HEK293 (cell line): Measurements from ENCODE around the gene XRN2.

Source experiments
- CTCF ChIA-PET: fragments of 350-600 bp; formaldehyde crosslinking; extraction: SDS; loops from one replicate; lab custom pipeline; 2021; ENCODE audit warnings: antibody characterized with exemption; lab: Yijun Ruan, JAX
- POLR2A ChIA-PET: fragments of 300-600 bp; formaldehyde crosslinking; extraction: SDS; loops from one replicate; lab custom pipeline; 2020; ENCODE audit warnings: antibody characterized with exemption, inconsistent platforms; lab: Yijun Ruan, JAX
- H3K27ac ChIP-seq: fragments of 200-500 bp; sonication (Bioruptor generic); 2 replicates; pipeline ENCODE4 v1.5.1; 2014; ENCODE audit warnings: low read depth, low read length, control low read depth, inconsistent platforms; ENCODE audit errors: extremely low read depth
- H3K36me3 ChIP-seq, 2 experiments: fragments of 200-500 bp in 1 of 2; sonication (Bioruptor generic) in 1 of 2; 1 replicate in 1 of 2; 2 replicates in 1 of 2; pipeline ENCODE4 v1.5.1; 2014 to 2017; ENCODE audit warnings: inconsistent platforms in 2 of 2, low read length in 2 of 2; ENCODE audit not compliant: control insufficient read depth in 2 of 2, insufficient read depth in 1 of 2
- H3K4me1 ChIP-seq: fragments of 200-500 bp; sonication (Bioruptor generic); 2 replicates; pipeline ENCODE4 v1.5.1; 2014; ENCODE audit warnings: mild to moderate bottlenecking, low read length, inconsistent platforms; ENCODE audit not compliant: control insufficient read depth, insufficient read depth
- H3K4me3 ChIP-seq: 2 replicates; pipeline ENCODE4 v1.5.1; 2011; ENCODE audit warnings: low read depth, mild to moderate bottlenecking, control low read depth, low read length, moderate library complexity
- H3K9me3 ChIP-seq: fragments of 200-500 bp; sonication (Bioruptor generic); 2 replicates; pipeline ENCODE4 v1.5.1; 2014; ENCODE audit warnings: low read depth, low read length, inconsistent platforms; ENCODE audit not compliant: control insufficient read depth, insufficient read depth
- HOXD13 ChIP-seq: sonication (generic); formaldehyde crosslinking; IDR thresholded peaks from 2 replicates; pipeline ENCODE4 v1.8.0; 2022; ENCODE audit warnings: missing genetic modification reagents, borderline replicate concordance
- PRDM1 ChIP-seq: fragments of 450-650 bp; formaldehyde crosslinking; IDR thresholded peaks from 2 replicates; pipeline ENCODE4; 2016; ENCODE audit warnings: missing biosample characterization, missing genetic modification characterization
- WT1 ChIP-seq: fragments of 450-650 bp; formaldehyde crosslinking; IDR thresholded peaks from 2 replicates; pipeline ENCODE4 v1.5.1; 2016; ENCODE audit warnings: missing biosample characterization, missing genetic modification characterization
- ZBTB1 ChIP-seq: fragments of 450-650 bp; formaldehyde crosslinking; IDR thresholded peaks from 2 replicates; pipeline ENCODE4 v1.5.1; 2016; ENCODE audit warnings: missing biosample characterization, missing genetic modification characterization
- ZBTB17 ChIP-seq: fragments of 450-650 bp; formaldehyde crosslinking; IDR thresholded peaks from 2 replicates; pipeline ENCODE4 v1.5.1; 2016; ENCODE audit warnings: missing biosample characterization, missing genetic modification characterization
- ZBTB8A ChIP-seq: fragments of 450-650 bp; formaldehyde crosslinking; IDR thresholded peaks from 2 replicates; pipeline ENCODE4 v1.5.1; 2016; ENCODE audit warnings: missing biosample characterization, missing genetic modification characterization
- ZNF157 ChIP-seq: fragments of 450-650 bp; formaldehyde crosslinking; IDR thresholded peaks from 2 replicates; pipeline ENCODE4 v1.5.1; 2016; ENCODE audit warnings: missing biosample characterization, missing genetic modification characterization
- ZNF175 ChIP-seq: fragments of 450-650 bp; formaldehyde crosslinking; IDR thresholded peaks from 2 replicates; pipeline ENCODE4 v1.5.1; 2016; ENCODE audit warnings: missing biosample characterization, missing genetic modification characterization
- ZNF184 ChIP-seq: fragments of 450-650 bp; IDR thresholded peaks from 2 replicates; pipeline ENCODE4 v1.5.1; 2018; ENCODE audit warnings: missing biosample characterization, mild to moderate bottlenecking, missing genetic modification characterization
- ZNF202 ChIP-seq: fragments of 450-650 bp; formaldehyde crosslinking; IDR thresholded peaks from 2 replicates; pipeline ENCODE4 v1.5.1; 2016; ENCODE audit warnings: missing biosample characterization, missing genetic modification characterization, borderline replicate concordance
- ZNF324 ChIP-seq: fragments of 450-650 bp; formaldehyde crosslinking; IDR thresholded peaks from 2 replicates; pipeline ENCODE4 v1.5.1; 2016; ENCODE audit warnings: missing biosample characterization, missing genetic modification characterization
- ZNF366 ChIP-seq: fragments of 450-650 bp; formaldehyde crosslinking; conservative IDR thresholded peaks from 2 replicates; pipeline ENCODE4 v1.5.1; 2016; ENCODE audit warnings: missing biosample characterization, missing genetic modification characterization
- ZNF426 ChIP-seq: fragments of 450-650 bp; formaldehyde crosslinking; IDR thresholded peaks from 2 replicates; pipeline ENCODE4 v1.5.1; 2017; ENCODE audit warnings: missing biosample characterization, missing genetic modification characterization, mild to moderate bottlenecking, inconsistent platforms, moderate library complexity
- ZNF596 ChIP-seq: fragments of 450-650 bp; IDR thresholded peaks from 2 replicates; pipeline ENCODE4 v1.5.0; 2018; ENCODE audit warnings: missing biosample characterization, mild to moderate bottlenecking, missing genetic modification characterization, moderate library complexity
- TF ChIP-seq, protein P1 (sequence below): fragments of 450-650 bp; formaldehyde crosslinking; IDR thresholded peaks from 2 replicates; pipeline ENCODE4 v1.5.1; 2016; ENCODE audit warnings: missing biosample characterization, missing genetic modification characterization
- TF ChIP-seq, protein P2 (sequence below): IDR thresholded peaks from 2 replicates; pipeline ENCODE4 v1.6.1; 2011; ENCODE audit warnings: mild to moderate bottlenecking, low read depth, low read length, borderline replicate concordance
- TF ChIP-seq, protein P3 (sequence below): fragments of 450-650 bp; formaldehyde crosslinking; IDR thresholded peaks from 2 replicates; pipeline ENCODE4 v1.5.1; 2016; ENCODE audit warnings: missing biosample characterization, missing genetic modification characterization, low read depth
- TF ChIP-seq, protein P4 (sequence below): fragments of 450-650 bp; formaldehyde crosslinking; IDR thresholded peaks from 2 replicates; pipeline ENCODE4 v1.5.1; 2017; ENCODE audit warnings: missing biosample characterization, missing genetic modification characterization
- TF ChIP-seq, protein P5 (sequence below): fragments of 450-650 bp; formaldehyde crosslinking; IDR thresholded peaks from 2 replicates; pipeline ENCODE4 v1.5.1; 2016; ENCODE audit warnings: missing biosample characterization, missing genetic modification characterization
- TF ChIP-seq, protein P6 (sequence below): fragments of 450-650 bp; formaldehyde crosslinking; IDR thresholded peaks from 2 replicates; pipeline ENCODE4 v1.5.1; 2017; ENCODE audit warnings: missing biosample characterization, mild to moderate bottlenecking, missing genetic modification characterization, moderate library complexity

XRN2 gene

DNA sequence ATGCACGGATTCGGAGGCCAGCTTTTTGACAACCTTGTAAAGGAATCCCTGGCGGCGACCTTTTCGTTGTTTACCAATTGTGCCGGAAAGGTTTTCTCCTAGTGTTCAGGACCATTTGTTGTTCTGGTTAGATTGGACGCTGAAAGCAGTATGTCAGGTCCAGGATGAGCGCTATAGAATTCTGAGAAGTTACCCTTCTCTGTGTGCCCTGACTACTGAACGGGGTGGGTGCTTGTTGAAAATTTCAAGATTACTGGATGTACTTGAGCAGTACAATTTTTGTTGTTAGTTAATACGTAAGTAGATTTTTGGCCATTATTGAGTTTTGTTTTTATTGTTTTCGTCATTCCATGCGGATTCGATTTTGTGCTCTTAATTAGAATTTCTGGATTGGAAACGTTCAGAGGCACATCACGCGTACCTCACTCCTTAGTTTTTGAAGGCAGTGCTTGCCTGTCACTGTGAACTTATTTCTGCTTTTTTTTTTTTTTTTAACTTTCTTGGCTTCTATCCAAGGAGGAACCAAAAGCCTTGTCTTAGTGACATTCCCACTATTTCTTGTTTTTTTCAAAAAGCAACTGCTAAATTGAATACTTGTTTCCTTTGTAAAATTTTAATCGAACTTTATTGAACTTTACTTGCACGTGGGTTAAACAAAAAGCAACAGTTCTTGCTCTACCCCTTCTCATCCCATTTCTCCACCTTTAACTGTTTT is 898 bp downstream of the XRN2 start (continued):
- TF ChIP-seq, protein P1, sequence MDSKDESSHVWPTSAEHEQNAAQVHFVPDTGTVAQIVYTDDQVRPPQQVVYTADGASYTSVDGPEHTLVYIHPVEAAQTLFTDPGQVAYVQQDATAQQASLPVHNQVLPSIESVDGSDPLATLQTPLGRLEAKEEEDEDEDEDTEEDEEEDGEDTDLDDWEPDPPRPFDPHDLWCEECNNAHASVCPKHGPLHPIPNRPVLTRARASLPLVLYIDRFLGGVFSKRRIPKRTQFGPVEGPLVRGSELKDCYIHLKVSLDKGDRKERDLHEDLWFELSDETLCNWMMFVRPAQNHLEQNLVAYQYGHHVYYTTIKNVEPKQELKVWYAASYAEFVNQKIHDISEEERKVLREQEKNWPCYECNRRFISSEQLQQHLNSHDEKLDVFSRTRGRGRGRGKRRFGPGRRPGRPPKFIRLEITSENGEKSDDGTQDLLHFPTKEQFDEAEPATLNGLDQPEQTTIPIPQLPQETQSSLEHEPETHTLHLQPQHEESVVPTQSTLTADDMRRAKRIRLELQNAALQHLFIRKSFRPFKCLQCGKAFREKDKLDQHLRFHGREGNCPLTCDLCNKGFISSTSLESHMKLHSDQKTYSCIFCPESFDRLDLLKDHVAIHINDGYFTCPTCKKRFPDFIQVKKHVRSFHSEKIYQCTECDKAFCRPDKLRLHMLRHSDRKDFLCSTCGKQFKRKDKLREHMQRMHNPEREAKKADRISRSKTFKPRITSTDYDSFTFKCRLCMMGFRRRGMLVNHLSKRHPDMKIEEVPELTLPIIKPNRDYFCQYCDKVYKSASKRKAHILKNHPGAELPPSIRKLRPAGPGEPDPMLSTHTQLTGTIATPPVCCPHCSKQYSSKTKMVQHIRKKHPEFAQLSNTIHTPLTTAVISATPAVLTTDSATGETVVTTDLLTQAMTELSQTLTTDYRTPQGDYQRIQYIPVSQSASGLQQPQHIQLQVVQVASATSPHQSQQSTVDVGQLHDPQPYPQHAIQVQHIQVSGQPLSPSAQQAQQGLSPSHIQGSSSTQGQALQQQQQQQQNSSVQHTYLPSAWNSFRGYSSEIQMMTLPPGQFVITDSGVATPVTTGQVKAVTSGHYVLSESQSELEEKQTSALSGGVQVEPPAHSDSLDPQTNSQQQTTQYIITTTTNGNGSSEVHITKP (tag by site-specific recombination): peak; percentile 91
- TF ChIP-seq, protein P2, sequence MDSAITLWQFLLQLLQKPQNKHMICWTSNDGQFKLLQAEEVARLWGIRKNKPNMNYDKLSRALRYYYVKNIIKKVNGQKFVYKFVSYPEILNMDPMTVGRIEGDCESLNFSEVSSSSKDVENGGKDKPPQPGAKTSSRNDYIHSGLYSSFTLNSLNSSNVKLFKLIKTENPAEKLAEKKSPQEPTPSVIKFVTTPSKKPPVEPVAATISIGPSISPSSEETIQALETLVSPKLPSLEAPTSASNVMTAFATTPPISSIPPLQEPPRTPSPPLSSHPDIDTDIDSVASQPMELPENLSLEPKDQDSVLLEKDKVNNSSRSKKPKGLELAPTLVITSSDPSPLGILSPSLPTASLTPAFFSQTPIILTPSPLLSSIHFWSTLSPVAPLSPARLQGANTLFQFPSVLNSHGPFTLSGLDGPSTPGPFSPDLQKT: no peak
- TF ChIP-seq WT1 (tag by site-specific recombination) (0 out of 2 replicates have a peak, but pooled peaks have one; percentile 21), ZNF157 (tag by site-specific recombination) (no peak), ZBTB17 (tag by site-specific recombination) (peak; percentile 24; the same call in 1 of the 2 replicates), ZNF596 (tag by site-specific recombination) (no peak), ZNF324 (tag by site-specific recombination) (no peak), ZBTB1 (tag by site-specific recombination) (no peak), HOXD13 (CRISPR knock-in tag) (no peak)
- TF ChIP-seq, all 188 proteins: peak for 6

DNA sequence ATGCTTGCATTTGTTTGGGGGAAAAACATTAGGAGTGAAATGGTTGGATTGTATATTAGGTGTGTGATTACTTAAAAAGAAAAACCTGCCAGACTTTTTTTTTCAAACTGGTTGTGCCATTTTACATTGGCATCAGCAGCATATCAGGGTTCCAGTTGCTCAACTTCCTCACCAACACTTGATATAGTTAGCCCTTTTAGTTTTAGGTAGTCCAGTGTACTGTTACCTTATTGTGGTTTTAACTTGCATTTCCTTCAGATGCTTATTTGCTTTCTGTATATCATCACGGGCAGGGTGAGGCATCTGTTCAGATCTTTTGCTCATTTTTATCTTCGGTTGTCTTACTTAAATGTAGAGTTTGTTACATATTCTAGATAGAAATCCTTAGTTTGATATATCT is 5.2 kb downstream of the XRN2 start:
- H3K36me3 ChIP-seq: peaks cover 0 to 6% of the 10 kb centered on the region in 2 experiments; a peak in 1 of 3 replicates
- H3K4me3 ChIP-seq: no peak overlapping the region
- TF ChIP-seq ZNF175: no peak
- peak; percentile 99 for TF ChIP-seq ZNF184 (tag by site-specific recombination)
- ChIA-PET CTCF (no interaction called here), POLR2A (no interaction called here)
- peaks cover 17% of the 10 kb centered on the region for H3K4me1 ChIP-seq
- no peak overlapping the region for H3K27ac ChIP-seq
- no peaks in the 10 kb centered on the region for H3K9me3 ChIP-seq

DNA sequence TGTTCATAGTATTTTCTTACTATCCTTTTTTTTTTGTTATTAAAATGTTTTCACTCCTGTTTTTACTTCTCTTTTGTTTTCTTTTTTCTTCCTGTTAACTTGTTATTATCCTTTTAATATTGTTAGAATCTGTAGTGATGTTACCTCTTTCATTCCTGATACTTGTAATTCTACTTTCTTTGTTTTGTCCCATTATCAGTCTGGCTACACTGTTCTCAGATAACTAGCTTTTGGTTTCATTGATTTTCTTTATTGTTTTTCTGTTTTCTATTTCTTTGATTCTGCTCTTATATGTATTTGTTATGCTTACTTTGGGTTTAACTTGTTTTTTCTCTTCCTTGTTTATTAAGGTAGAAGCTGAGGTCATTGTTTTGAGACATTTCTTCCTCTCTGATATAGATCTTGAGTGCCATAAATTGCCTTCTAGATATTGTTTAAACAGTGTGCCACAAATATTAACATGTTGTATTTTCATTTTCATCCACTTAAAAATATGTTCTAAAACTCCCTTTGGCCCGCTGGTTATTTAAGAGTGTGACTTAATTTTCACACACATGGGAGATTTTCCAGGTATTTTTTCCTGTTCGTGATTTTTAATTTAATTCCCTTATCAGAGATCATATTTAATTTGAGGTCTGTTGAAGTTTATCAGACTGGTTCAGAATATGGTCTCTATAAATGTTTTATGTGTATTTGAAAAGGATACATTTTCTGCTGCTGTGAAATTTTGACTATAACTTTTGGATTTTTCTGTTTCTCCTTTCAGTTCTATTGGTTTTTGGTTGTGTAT is 6.7 kb downstream of the XRN2 start:
- Histone ChIP-seq H3K9me3 (no peaks in the 10 kb centered on the region), H3K27ac (no peak overlapping the region), H3K4me3 (no peak overlapping the region), H3K36me3 (peaks cover 0 to 6% of the 10 kb centered on the region in 2 experiments; a peak in 1 of 3 replicates), H3K4me1 (peaks cover 15% of the 10 kb centered on the region)
- TF ChIP-seq, protein P3, sequence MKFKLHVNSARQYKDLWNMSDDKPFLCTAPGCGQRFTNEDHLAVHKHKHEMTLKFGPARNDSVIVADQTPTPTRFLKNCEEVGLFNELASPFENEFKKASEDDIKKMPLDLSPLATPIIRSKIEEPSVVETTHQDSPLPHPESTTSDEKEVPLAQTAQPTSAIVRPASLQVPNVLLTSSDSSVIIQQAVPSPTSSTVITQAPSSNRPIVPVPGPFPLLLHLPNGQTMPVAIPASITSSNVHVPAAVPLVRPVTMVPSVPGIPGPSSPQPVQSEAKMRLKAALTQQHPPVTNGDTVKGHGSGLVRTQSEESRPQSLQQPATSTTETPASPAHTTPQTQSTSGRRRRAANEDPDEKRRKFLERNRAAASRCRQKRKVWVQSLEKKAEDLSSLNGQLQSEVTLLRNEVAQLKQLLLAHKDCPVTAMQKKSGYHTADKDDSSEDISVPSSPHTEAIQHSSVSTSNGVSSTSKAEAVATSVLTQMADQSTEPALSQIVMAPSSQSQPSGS (tag by site-specific recombination): 0 out of 2 replicates have a peak, but pooled peaks have one; percentile 32
- TF ChIP-seq, protein P4, sequence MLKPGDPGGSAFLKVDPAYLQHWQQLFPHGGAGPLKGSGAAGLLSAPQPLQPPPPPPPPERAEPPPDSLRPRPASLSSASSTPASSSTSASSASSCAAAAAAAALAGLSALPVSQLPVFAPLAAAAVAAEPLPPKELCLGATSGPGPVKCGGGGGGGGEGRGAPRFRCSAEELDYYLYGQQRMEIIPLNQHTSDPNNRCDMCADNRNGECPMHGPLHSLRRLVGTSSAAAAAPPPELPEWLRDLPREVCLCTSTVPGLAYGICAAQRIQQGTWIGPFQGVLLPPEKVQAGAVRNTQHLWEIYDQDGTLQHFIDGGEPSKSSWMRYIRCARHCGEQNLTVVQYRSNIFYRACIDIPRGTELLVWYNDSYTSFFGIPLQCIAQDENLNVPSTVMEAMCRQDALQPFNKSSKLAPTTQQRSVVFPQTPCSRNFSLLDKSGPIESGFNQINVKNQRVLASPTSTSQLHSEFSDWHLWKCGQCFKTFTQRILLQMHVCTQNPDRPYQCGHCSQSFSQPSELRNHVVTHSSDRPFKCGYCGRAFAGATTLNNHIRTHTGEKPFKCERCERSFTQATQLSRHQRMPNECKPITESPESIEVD (tag by site-specific recombination): peak; percentile 88
- TF ChIP-seq, protein P5, sequence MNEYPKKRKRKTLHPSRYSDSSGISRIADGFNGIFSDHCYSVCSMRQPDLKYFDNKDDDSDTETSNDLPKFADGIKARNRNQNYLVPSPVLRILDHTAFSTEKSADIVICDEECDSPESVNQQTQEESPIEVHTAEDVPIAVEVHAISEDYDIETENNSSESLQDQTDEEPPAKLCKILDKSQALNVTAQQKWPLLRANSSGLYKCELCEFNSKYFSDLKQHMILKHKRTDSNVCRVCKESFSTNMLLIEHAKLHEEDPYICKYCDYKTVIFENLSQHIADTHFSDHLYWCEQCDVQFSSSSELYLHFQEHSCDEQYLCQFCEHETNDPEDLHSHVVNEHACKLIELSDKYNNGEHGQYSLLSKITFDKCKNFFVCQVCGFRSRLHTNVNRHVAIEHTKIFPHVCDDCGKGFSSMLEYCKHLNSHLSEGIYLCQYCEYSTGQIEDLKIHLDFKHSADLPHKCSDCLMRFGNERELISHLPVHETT (tag by site-specific recombination): no peak
- TF ChIP-seq ZNF202 (tag by site-specific recombination) (no peak), PRDM1 (peak; percentile 93), ZNF426 (tag by site-specific recombination) (no peak), ZNF366 (tag by site-specific recombination) (peak; percentile 74), ZBTB8A (no peak)
- TF ChIP-seq, protein P6, sequence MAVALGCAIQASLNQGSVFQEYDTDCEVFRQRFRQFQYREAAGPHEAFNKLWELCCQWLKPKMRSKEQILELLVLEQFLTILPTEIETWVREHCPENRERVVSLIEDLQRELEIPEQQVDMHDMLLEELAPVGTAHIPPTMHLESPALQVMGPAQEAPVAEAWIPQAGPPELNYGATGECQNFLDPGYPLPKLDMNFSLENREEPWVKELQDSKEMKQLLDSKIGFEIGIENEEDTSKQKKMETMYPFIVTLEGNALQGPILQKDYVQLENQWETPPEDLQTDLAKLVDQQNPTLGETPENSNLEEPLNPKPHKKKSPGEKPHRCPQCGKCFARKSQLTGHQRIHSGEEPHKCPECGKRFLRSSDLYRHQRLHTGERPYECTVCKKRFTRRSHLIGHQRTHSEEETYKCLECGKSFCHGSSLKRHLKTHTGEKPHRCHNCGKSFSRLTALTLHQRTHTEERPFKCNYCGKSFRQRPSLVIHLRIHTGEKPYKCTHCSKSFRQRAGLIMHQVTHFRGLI (tag by site-specific recombination): no peak
- ChIA-PET POLR2A (no interaction called here), CTCF (interaction anchor here (0.7 to 1.2 kb wide), 3 partner anchors 10 to 195 kb away, joined by 3 to 9 read pairs (median 5); no protein-coding TSS in a partner anchor)
